GM23248 (cell line): ENCODE data around the gene DNAH9. TPM values are rescaled to one million over a fixed set of nuclear protein-coding genes. Genes with fewer than 3 reads are reported as not detected.

Experiments
- DNase-seq: peaks from one replicate; pipeline ENCODE4 v3.0.0-alpha.2; 2015
- H2AFZ ChIP-seq: fragments of 200-600 bp; sonication (generic); 2 replicates; pipeline ENCODE4 v1.6.1; 2016; ENCODE audit warnings: antibody characterized with exemption
- H3F3A ChIP-seq: fragments of 200-600 bp; sonication (generic); 2 replicates; pipeline ENCODE4 v1.6.1; 2016; ENCODE audit warnings: mild to moderate bottlenecking, antibody characterized with exemption, mixed run types; ENCODE audit not compliant: insufficient read depth
- H3K27ac ChIP-seq: fragments of 200-600 bp; sonication (generic); 2 replicates; pipeline ENCODE4 v1.5.1; 2016; ENCODE audit warnings: mild to moderate bottlenecking
- H3K27me3 ChIP-seq: fragments of 200-600 bp; sonication (generic); replicated peaks from 2 replicates; pipeline ENCODE4 v1.6.1; 2016; ENCODE audit warnings: mild to moderate bottlenecking; ENCODE audit not compliant: insufficient read depth
- H3K36me3 ChIP-seq: fragments of 200-600 bp; sonication (generic); 2 replicates; pipeline ENCODE4 v1.6.1; 2016; ENCODE audit warnings: low read depth, mild to moderate bottlenecking
- H3K4me1 ChIP-seq: fragments of 200-600 bp; sonication (generic); 2 replicates; pipeline ENCODE4 v1.6.1; 2016; ENCODE audit warnings: mild to moderate bottlenecking; ENCODE audit not compliant: insufficient read depth
- H3K4me2 ChIP-seq: fragments of 200-600 bp; sonication (generic); one replicate; pipeline ENCODE4 v1.6.1; 2016; ENCODE audit warnings: mild to moderate bottlenecking; ENCODE audit not compliant: unreplicated experiment
- H3K4me3 ChIP-seq: fragments of 200-600 bp; sonication (generic); 2 replicates; pipeline ENCODE4 v1.5.1; 2016; ENCODE audit warnings: mild to moderate bottlenecking
- H3K79me2 ChIP-seq: fragments of 200-600 bp; sonication (generic); 2 replicates; pipeline ENCODE4 v1.6.1; 2016; ENCODE audit warnings: mild to moderate bottlenecking; ENCODE audit not compliant: insufficient read depth
- H3K9ac ChIP-seq: fragments of 200-600 bp; sonication (generic); 2 replicates; pipeline ENCODE4 v1.6.1; 2016; ENCODE audit warnings: mild to moderate bottlenecking
- H3K9me2 ChIP-seq: fragments of 200-600 bp; sonication (generic); 2 replicates; pipeline ENCODE4 v1.6.1; 2016; ENCODE audit warnings: mixed run types, mild to moderate bottlenecking, moderate library complexity; ENCODE audit not compliant: insufficient read depth
- H3K9me3 ChIP-seq: fragments of 200-600 bp; sonication (generic); one replicate; pipeline ENCODE4 v1.6.1; 2017; ENCODE audit warnings: low read depth
- H4K20me1 ChIP-seq: fragments of 200-600 bp; sonication (generic); 2 replicates; pipeline ENCODE4 v1.6.0; 2016; ENCODE audit not compliant: insufficient read depth
- EZH2 ChIP-seq: fragments of 200-600 bp; sonication (generic); IDR thresholded peaks from 2 replicates; pipeline ENCODE4 v1.6.1; 2018; ENCODE audit warnings: antibody characterized with exemption, mild to moderate bottlenecking; ENCODE audit not compliant: insufficient read depth, poor library complexity, severe bottlenecking
- EZH2phosphoT487 ChIP-seq: fragments of 200-600 bp; sonication (generic); IDR thresholded peaks from 2 replicates; pipeline ENCODE4 v1.6.1; 2018; ENCODE audit warnings: antibody characterized with exemption, moderate library complexity, mild to moderate bottlenecking, low read depth; ENCODE audit not compliant: insufficient read depth
- WGBS, 2 experiments: methylation state at CpG; one replicate each; pipeline ENCODE4 v1.1.6; 2015 to 2017; ENCODE audit warnings: low lambda C conversion rate in 2 of 2, low coverage in 1 of 2; ENCODE audit errors: missing lambda C conversion rate in 2 of 2; 5-methylcytosine and 5-hydroxymethylcytosine counted together
- in situ Hi-C: fragments of 300-500 bp; cut with MboI; formaldehyde crosslinking; loops from 2 replicates; pipeline ENCODE4 v1.15.0; 2020
- polyA plus RNA-seq: library from polyadenylated mRNA; unstranded; fragments of >200 nt; fragmentation: Nextera tagmentation; extraction: Ambion mirVana; gene quantifications from 2 replicates; pipeline ENCODE4 v1.2.1, GENCODE V29; 2016
- total RNA-seq: library from RNA; depleted of rRNA; stranded (reverse); fragments of >200 nt; shearing (Covaris generic); gene quantifications from 2 replicates; pipeline ENCODE4 v1.2.3, GENCODE V29; 2014

The DNAH9 gene
- total and polyA plus RNA-seq, 2 experiments from 2014 or later = not detected

DNA sequence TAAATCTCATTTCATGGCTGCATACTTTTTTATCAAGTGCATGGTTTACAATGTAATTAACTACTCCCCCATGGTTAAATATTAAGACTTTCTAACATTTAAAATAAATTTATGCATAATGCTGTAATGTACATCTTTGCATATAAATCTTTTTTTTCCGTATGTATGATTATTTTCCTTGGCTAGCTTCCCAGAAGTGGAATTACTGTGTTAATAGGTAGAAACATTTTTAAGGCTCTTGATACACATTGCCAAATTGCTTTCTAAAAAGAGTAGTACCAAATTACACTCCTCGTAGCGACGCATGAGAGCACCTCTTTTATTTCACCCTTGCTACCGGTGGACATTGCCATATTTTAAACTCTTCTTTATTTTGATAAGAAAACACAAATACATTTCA, 141.1 kb downstream of the DNAH9 start:
- DNase-seq = no peak
- Histone ChIP-seq H3K4me2 (no peak overlapping the region), H2AFZ (no peak overlapping the region), H3K79me2 (no peaks in the 10 kb centered on the region), H3K27ac (no peak overlapping the region), H3K9ac (no peak overlapping the region), H3F3A (no peaks in the 10 kb centered on the region), H3K4me3 (no peak overlapping the region), H4K20me1 (no peaks in the 10 kb centered on the region), H3K9me2 (no peaks in the 10 kb centered on the region), H3K27me3 (no peaks in the 10 kb centered on the region), H3K4me1 (no peaks in the 10 kb centered on the region), H3K36me3 (no peaks in the 10 kb centered on the region), H3K9me3 (no peaks in the 10 kb centered on the region)
- TF ChIP-seq EZH2phosphoT487 = no peak
- TF ChIP-seq EZH2 = no peak
- in situ Hi-C loops = no loop called here
- WGBS, 2 experiments = 48 to 52% methylated on average over 5 of the region's 5 CpGs

DNA sequence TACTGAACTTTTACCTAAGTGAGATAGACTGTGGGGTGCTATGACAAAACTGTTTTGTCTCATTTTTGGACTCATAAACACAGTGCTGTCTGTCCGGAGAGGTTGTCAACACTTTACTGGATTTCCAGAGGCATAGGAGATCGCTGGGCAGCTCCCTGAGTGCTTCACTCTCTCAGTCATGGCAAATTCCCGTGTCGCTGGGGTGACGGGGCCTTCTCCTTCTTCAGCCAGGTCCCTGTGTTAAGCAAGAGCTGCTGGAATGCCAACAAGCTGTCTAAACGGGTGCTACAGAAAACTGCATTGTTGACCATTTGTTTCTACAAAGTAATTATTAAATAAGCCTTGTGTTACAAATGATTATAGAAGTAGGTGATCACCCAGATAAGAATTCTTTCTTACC, 141.6 kb downstream of the DNAH9 start:
- H3K4me1 ChIP-seq = no peaks in the 10 kb centered on the region
- no peak for DNase-seq
- H3K9me2 ChIP-seq = no peaks in the 10 kb centered on the region
- H3K4me2 ChIP-seq = no peak overlapping the region
- H3K36me3 ChIP-seq = no peaks in the 10 kb centered on the region
- H3K4me3 ChIP-seq = no peak overlapping the region
- H2AFZ ChIP-seq = no peak overlapping the region
- no peaks in the 10 kb centered on the region for H4K20me1 ChIP-seq
- H3K9ac ChIP-seq = no peak overlapping the region
- 24 to 26% methylated on average over 6 of the region's 6 CpGs for WGBS, 2 experiments
- TF ChIP-seq EZH2phosphoT487 (no peak), EZH2 (no peak)
- no peaks in the 10 kb centered on the region for H3K27me3 ChIP-seq
- no peaks in the 10 kb centered on the region for H3F3A ChIP-seq
- in situ Hi-C loops = no loop called here
- H3K27ac ChIP-seq = no peak overlapping the region
- no peaks in the 10 kb centered on the region for H3K9me3 ChIP-seq
- H3K79me2 ChIP-seq = no peaks in the 10 kb centered on the region

DNA sequence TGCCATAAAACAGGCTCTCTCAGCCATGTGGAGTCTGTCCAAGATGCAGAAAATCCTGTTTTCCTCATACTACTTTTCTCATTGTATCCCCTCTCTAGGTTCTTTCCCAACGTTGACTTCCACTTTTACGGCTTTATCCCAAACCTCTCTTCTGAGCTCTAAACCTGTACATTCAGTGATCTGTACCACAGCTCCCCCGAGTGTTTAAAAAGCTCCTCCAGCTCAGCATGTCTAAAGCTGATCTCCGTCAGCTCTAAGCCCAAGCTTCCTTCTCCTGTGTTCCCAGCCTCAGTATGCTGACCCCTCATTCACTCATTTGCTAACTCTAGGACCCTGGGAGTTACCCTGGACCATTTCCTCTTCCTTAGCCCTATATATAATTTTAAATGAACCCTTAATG, 144.6 kb downstream of the DNAH9 start:
- H3F3A ChIP-seq = no peaks in the 10 kb centered on the region
- no peaks in the 10 kb centered on the region for H3K9me3 ChIP-seq
- no peak overlapping the region for H2AFZ ChIP-seq
- in situ Hi-C loops = no loop called here
- TF ChIP-seq EZH2phosphoT487 (no peak), EZH2 (no peak)
- H4K20me1 ChIP-seq = no peaks in the 10 kb centered on the region
- H3K9me2 ChIP-seq = no peaks in the 10 kb centered on the region
- H3K79me2 ChIP-seq = no peaks in the 10 kb centered on the region
- DNase-seq = no peak
- no peak overlapping the region for H3K4me3 ChIP-seq
- no peak overlapping the region for H3K27ac ChIP-seq
- no peak overlapping the region for H3K9ac ChIP-seq
- no peaks in the 10 kb centered on the region for H3K36me3 ChIP-seq
- H3K4me1 ChIP-seq = no peaks in the 10 kb centered on the region
- no peaks in the 10 kb centered on the region for H3K27me3 ChIP-seq
- no peak overlapping the region for H3K4me2 ChIP-seq
- WGBS, 2 experiments = 22 to 30% methylated on average over 4 of the region's 4 CpGs

DNA sequence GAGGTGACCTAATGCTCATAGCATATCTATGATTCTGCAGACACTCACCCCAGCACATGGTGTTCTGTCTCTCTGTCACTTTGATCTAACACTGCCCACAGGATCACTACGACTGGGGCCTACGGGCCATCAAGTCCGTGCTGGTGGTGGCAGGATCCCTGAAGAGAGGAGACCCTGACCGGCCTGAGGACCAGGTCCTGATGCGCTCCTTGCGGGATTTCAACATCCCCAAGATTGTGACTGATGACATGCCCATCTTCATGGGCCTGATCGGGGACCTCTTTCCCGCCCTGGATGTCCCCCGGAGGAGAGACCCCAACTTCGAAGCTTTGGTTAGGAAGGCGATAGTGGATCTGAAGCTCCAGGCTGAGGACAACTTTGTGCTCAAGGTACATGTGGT, 146.4 kb downstream of the DNAH9 start:
- Histone ChIP-seq H3K36me3 (no peaks in the 10 kb centered on the region), H3K4me3 (no peak overlapping the region), H3K4me2 (no peak overlapping the region), H4K20me1 (no peaks in the 10 kb centered on the region), H3K4me1 (no peaks in the 10 kb centered on the region), H3F3A (no peaks in the 10 kb centered on the region), H3K79me2 (no peaks in the 10 kb centered on the region), H3K27me3 (no peaks in the 10 kb centered on the region), H3K9me3 (no peaks in the 10 kb centered on the region), H3K9ac (no peak overlapping the region), H3K9me2 (no peaks in the 10 kb centered on the region), H3K27ac (no peak overlapping the region), H2AFZ (no peak overlapping the region)
- no peak for DNase-seq
- in situ Hi-C loops = no loop called here
- TF ChIP-seq EZH2 = no peak
- no peak for TF ChIP-seq EZH2phosphoT487
- 62 to 68% methylated on average over 10 to 11 of the region's 11 CpGs for WGBS, 2 experiments

DNA sequence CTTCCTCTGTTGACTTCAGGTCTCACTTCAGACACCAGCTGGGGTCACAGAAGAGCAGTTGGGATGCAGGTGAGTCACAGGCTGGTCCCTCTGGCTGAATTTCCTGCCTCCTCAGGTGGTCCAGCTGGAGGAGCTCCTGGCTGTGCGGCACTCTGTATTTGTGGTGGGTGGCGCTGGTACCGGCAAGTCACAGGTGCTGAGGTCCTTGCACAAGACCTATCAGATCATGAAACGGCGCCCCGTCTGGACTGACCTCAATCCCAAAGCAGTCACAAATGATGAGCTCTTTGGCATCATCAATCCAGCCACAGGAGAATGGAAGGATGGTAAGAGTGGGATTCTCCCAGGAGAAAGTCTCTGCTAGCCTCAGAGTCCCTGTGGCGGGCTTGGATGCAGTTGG, 149.2 kb downstream of the DNAH9 start:
- H4K20me1 ChIP-seq = no peaks in the 10 kb centered on the region
- TF ChIP-seq EZH2 (no peak), EZH2phosphoT487 (no peak)
- no peaks in the 10 kb centered on the region for H3F3A ChIP-seq
- 47 to 60% methylated on average over 7 of the region's 7 CpGs for WGBS, 2 experiments
- no peak overlapping the region for H3K27ac ChIP-seq
- DNase-seq = no peak
- no peak overlapping the region for H3K4me3 ChIP-seq
- in situ Hi-C loops = no loop called here
- H3K9me2 ChIP-seq = no peaks in the 10 kb centered on the region
- no peaks in the 10 kb centered on the region for H3K4me1 ChIP-seq
- H3K79me2 ChIP-seq = no peaks in the 10 kb centered on the region
- peaks cover 6% of the 10 kb centered on the region for H3K9me3 ChIP-seq
- H3K4me2 ChIP-seq = no peak overlapping the region
- no peak overlapping the region for H2AFZ ChIP-seq
- no peak overlapping the region for H3K9ac ChIP-seq
- no peaks in the 10 kb centered on the region for H3K36me3 ChIP-seq
- H3K27me3 ChIP-seq = no peaks in the 10 kb centered on the region
